ENCODE measurements around the gene PRR5. TPM values are rescaled to one million over a fixed set of nuclear protein-coding genes. Genes with fewer than 3 reads are reported as not detected.

Gene PRR5
- total RNA-seq, 2 experiments from 2014 or later = 0.19 to 1.8 TPM

- DNase-seq (ENCODE audit: low spot score) = no peak
- intact Hi-C loops (cut with micrococcal nuclease; ENCODE audit: unreplicated experiment) = no loop called here
- Histone ChIP-seq H3K4me3 (ENCODE audit: low read depth, low read length, poor library complexity, severe bottlenecking) (no peak within 1 kb of the TSS), H3K9me3 (ENCODE audit: low read length) (no peaks in the 10 kb centered on the region), H3K27ac (ENCODE audit: low read depth, low read length, poor library complexity, severe bottlenecking) (no peak within 1 kb of the TSS), H3K4me1 (ENCODE audit: insufficient read depth, low read length, poor library complexity, severe bottlenecking) (no peaks in the 10 kb centered on the region), H3K4me2 (ENCODE audit: low read length) (no peak within 1 kb of the TSS), H3K36me3 (ENCODE audit: insufficient read depth, low read length) (no peaks in the 10 kb centered on the region), H4K20me1 (ENCODE audit: insufficient read depth, low read length) (no peaks in the 10 kb centered on the region), H3K9me2 (ENCODE audit: insufficient read depth, low read length) (no peaks in the 10 kb centered on the region), H3K79me2 (ENCODE audit: insufficient read depth, low read depth, low read length) (no peaks in the 10 kb centered on the region), H2AFZ (ENCODE audit: low read length) (no peak within 1 kb of the TSS)
- TF ChIP-seq CTCF (conservative IDR thresholded peaks at IDR 0.05; ENCODE audit: low read length) (no peak), EZH2phosphoT487 (IDR thresholded peaks at IDR 0.05; ENCODE audit: borderline replicate concordance, low read depth, low read length) (no peak)
- no TSS peak for BruUV-seq (replicated peaks)
- ChIA-PET POLR2A (interaction anchor here (1.1 kb wide), 1 partner anchor 10 kb away, joined by 3 read pairs; no protein-coding TSS in a partner anchor), CTCF (ENCODE audit: unreplicated experiment) (no interaction called here)
Observed at GRCh38 chr22:44752285-44753188, 50.5 kb downstream of the PRR5 start, which contains the start of gene ARHGAP8. ARHGAP8 (plus strand) TSS chr22:44752575; CDS start chr22:44786528, 33,953 bp downstream.

GRCh38 chr22:44753189-44754042 is 51.4 kb downstream of the PRR5 start:
- no TSS peak for BruUV-seq (replicated peaks)
- no peak overlapping the region for H3K27ac ChIP-seq (ENCODE audit: low read depth, low read length, poor library complexity, severe bottlenecking)
- H4K20me1 ChIP-seq (ENCODE audit: insufficient read depth, low read length) = no peaks in the 10 kb centered on the region
- intact Hi-C loops (cut with micrococcal nuclease; ENCODE audit: unreplicated experiment) = no loop called here
- no peak overlapping the region for H3K4me3 ChIP-seq (ENCODE audit: low read depth, low read length, poor library complexity, severe bottlenecking)
- TF ChIP-seq CTCF (conservative IDR thresholded peaks at IDR 0.05; ENCODE audit: low read length) = no peak
- no peak for TF ChIP-seq EZH2phosphoT487 (IDR thresholded peaks at IDR 0.05; ENCODE audit: borderline replicate concordance, low read depth, low read length)
- DNase-seq (ENCODE audit: low spot score) = no peak
- CTCF ChIA-PET (ENCODE audit: unreplicated experiment) = no interaction called here
- H3K9me2 ChIP-seq (ENCODE audit: insufficient read depth, low read length) = no peaks in the 10 kb centered on the region
- H3K4me1 ChIP-seq (ENCODE audit: insufficient read depth, low read length, poor library complexity, severe bottlenecking) = no peaks in the 10 kb centered on the region
- POLR2A ChIA-PET = no interaction called here
- H2AFZ ChIP-seq (ENCODE audit: low read length) = no peak overlapping the region
- no peak overlapping the region for H3K4me2 ChIP-seq (ENCODE audit: low read length)
- no peaks in the 10 kb centered on the region for H3K36me3 ChIP-seq (ENCODE audit: insufficient read depth, low read length)
- H3K79me2 ChIP-seq (ENCODE audit: insufficient read depth, low read depth, low read length) = no peaks in the 10 kb centered on the region
- no peaks in the 10 kb centered on the region for H3K9me3 ChIP-seq (ENCODE audit: low read length)
